Mesenchymal stem cell (in vitro differentiated cells and primary cell): ENCODE results near the gene GPRIN3.

Source experiments
- DNase-seq: peaks from one replicate; pipeline ENCODE4 v3.0.0-alpha.2; 2013
- H2AFZ ChIP-seq: one replicate; pipeline ENCODE4 v1.6.1; 2013; ENCODE audit warnings: low read depth, mild to moderate bottlenecking, control low read depth, inconsistent platforms, low read length, moderate library complexity
- H2AK5ac ChIP-seq: 2 replicates; pipeline ENCODE4 v1.6.1; 2013; ENCODE audit warnings: low read length, moderate library complexity, mild to moderate bottlenecking, inconsistent platforms; ENCODE audit not compliant: severe bottlenecking
- H2BK120ac ChIP-seq: one replicate; pipeline ENCODE4 v1.6.1; 2013; ENCODE audit warnings: low read depth, mild to moderate bottlenecking, inconsistent platforms, low read length, moderate library complexity
- H2BK12ac ChIP-seq, 2 experiments: one replicate each; pipeline ENCODE4 v1.6.1; 2013; ENCODE audit warnings: inconsistent platforms in 2 of 2, low read length in 2 of 2, mild to moderate bottlenecking in 2 of 2, moderate library complexity in 2 of 2, control low read depth in 1 of 2
- H2BK15ac ChIP-seq: one replicate; pipeline ENCODE4 v1.6.1; 2013; ENCODE audit warnings: mild to moderate bottlenecking, low read depth, inconsistent platforms; ENCODE audit not compliant: poor library complexity, severe bottlenecking
- H2BK5ac ChIP-seq: 2 replicates; pipeline ENCODE4 v1.6.1; 2013; ENCODE audit warnings: low read depth, mild to moderate bottlenecking, low read length, control low read depth, inconsistent platforms; ENCODE audit not compliant: poor library complexity, severe bottlenecking
- H3K14ac ChIP-seq, 2 experiments: one replicate each; pipeline ENCODE4 v1.6.1; 2013; ENCODE audit warnings: inconsistent platforms in 2 of 2, low read length in 2 of 2, control low read depth in 1 of 2, mild to moderate bottlenecking in 1 of 2, moderate library complexity in 1 of 2
- H3K18ac ChIP-seq, 2 experiments: one replicate each; pipeline ENCODE4 v1.6.1; 2013; ENCODE audit warnings: inconsistent platforms in 2 of 2, low read length in 2 of 2, control low read depth in 1 of 2, low read depth in 1 of 2, mild to moderate bottlenecking in 1 of 2
- H3K23ac ChIP-seq, 2 experiments: one replicate each; pipeline ENCODE4 v1.6.1; 2013; ENCODE audit warnings: inconsistent platforms in 2 of 2, low read length in 2 of 2, mild to moderate bottlenecking in 2 of 2, moderate library complexity in 2 of 2, control low read depth in 1 of 2
- H3K27ac ChIP-seq: 2 replicates; pipeline ENCODE4 v1.5.1; 2013; ENCODE audit warnings: mild to moderate bottlenecking, moderate library complexity, low read length, control low read depth, inconsistent platforms; ENCODE audit not compliant: poor library complexity, severe bottlenecking
- H3K27me3 ChIP-seq, 2 experiments: 2 replicates each; pipeline versions ENCODE4 v1.6.1 to v1.7.0; 2013; ENCODE audit warnings: low read length in 2 of 2, mild to moderate bottlenecking in 2 of 2, moderate library complexity in 2 of 2, control low read depth in 1 of 2, inconsistent platforms in 1 of 2; ENCODE audit not compliant: control insufficient read depth in 1 of 2, insufficient read depth in 1 of 2
- H3K36me3 ChIP-seq, 2 experiments: 2 replicates each; pipeline versions ENCODE4 v1.6.1 to v1.7.0; 2013; ENCODE audit warnings: low read length in 2 of 2, control low read depth in 1 of 2, inconsistent platforms in 1 of 2, low read depth in 1 of 2, mild to moderate bottlenecking in 1 of 2; ENCODE audit not compliant: insufficient read depth in 2 of 2, control insufficient read depth in 1 of 2
- H3K4ac ChIP-seq, 2 experiments: one replicate each; pipeline ENCODE4 v1.6.1; 2013; ENCODE audit warnings: inconsistent platforms in 2 of 2, low read length in 2 of 2, mild to moderate bottlenecking in 2 of 2, moderate library complexity in 2 of 2, control low read depth in 1 of 2, low read depth in 1 of 2
- H3K4me1 ChIP-seq: 2 replicates; pipeline ENCODE4 v1.6.1; 2013; ENCODE audit warnings: low read depth, low read length, control low read depth; ENCODE audit not compliant: control insufficient read depth, insufficient read depth
- H3K4me2 ChIP-seq: 2 replicates; pipeline ENCODE4 v1.6.1; 2013; ENCODE audit warnings: low read length, mild to moderate bottlenecking, inconsistent platforms; ENCODE audit not compliant: poor library complexity, severe bottlenecking
- H3K4me3 ChIP-seq, 2 experiments: 2 replicates each; pipeline versions ENCODE4 v1.5.1 to v1.7.0; 2013; ENCODE audit warnings: low read length in 2 of 2, mild to moderate bottlenecking in 2 of 2, control low read depth in 1 of 2, low read depth in 1 of 2; ENCODE audit not compliant: insufficient read depth in 1 of 2
- H3K79me1 ChIP-seq: replicated peaks from 2 replicates; pipeline ENCODE4 v1.6.1; 2013; ENCODE audit warnings: mild to moderate bottlenecking, control low read depth, low read length, inconsistent platforms; ENCODE audit not compliant: poor library complexity, severe bottlenecking
- H3K9ac ChIP-seq: 2 replicates; pipeline ENCODE4 v1.7.0; 2013; ENCODE audit warnings: mild to moderate bottlenecking, low read length, moderate library complexity
- H3K9me3 ChIP-seq: 2 replicates; pipeline ENCODE4 v1.7.0; 2013; ENCODE audit warnings: mild to moderate bottlenecking, low read length; ENCODE audit not compliant: control insufficient read depth
- H4K8ac ChIP-seq: one replicate; pipeline ENCODE4 v1.6.1; 2013; ENCODE audit warnings: inconsistent platforms, mild to moderate bottlenecking, low read length, moderate library complexity
- H4K91ac ChIP-seq: one replicate; pipeline ENCODE4 v1.6.1; 2013; ENCODE audit warnings: mild to moderate bottlenecking, low read length, inconsistent platforms
- WGBS: methylation state at CpG from one replicate; pipeline ENCODE4 v1.1.7; 2013; ENCODE audit warnings: mixed read lengths; 5-methylcytosine and 5-hydroxymethylcytosine counted together

The GPRIN3 gene

GRCh38 chr4:89301902-89302301 lies 5.7 kb downstream of the GPRIN3 start:
- Histone ChIP-seq H3K4me3 (no peak overlapping the region), H2AK5ac (no peak overlapping the region), H4K8ac (no peak overlapping the region), H3K4ac (no peak overlapping the region), H3K23ac (no peak overlapping the region), H4K91ac (no peak overlapping the region), H3K4me2 (no peak overlapping the region), H2BK12ac (no peak overlapping the region), H3K4me1 (no peaks in the 10 kb centered on the region), H3K36me3 (no peaks in the 10 kb centered on the region), H2BK120ac (no peak overlapping the region), H3K9me3 (no peaks in the 10 kb centered on the region), H3K9ac (no peak overlapping the region), H3K27me3 (peaks cover 0 to 31% of the 10 kb centered on the region in 2 experiments), H3K79me1 (no peaks in the 10 kb centered on the region), H2BK5ac (no peak overlapping the region), H3K27ac (no peak overlapping the region), H3K14ac (no peak overlapping the region), H2AFZ (no peak overlapping the region), H3K18ac (no peak overlapping the region), H2BK15ac (no peak overlapping the region)
- WGBS, result 90% methylated on average over 3 of the region's 3 CpGs
- DNase-seq, result no peak

- WGBS, result 100% methylated on average over 1 of the region's 1 CpG
- H3K14ac ChIP-seq, result no peak overlapping the region
- no peak overlapping the region for H4K91ac ChIP-seq
- no peaks in the 10 kb centered on the region for H3K79me1 ChIP-seq
- H2BK120ac ChIP-seq, result no peak overlapping the region
- H2BK15ac ChIP-seq, result no peak overlapping the region
- DNase-seq, result no peak
- no peak overlapping the region for H3K27ac ChIP-seq
- no peak overlapping the region for H2AFZ ChIP-seq
- no peak overlapping the region for H2BK12ac ChIP-seq
- no peak overlapping the region for H3K4me2 ChIP-seq
- H3K23ac ChIP-seq, result no peak overlapping the region
- no peak overlapping the region for H3K4me3 ChIP-seq
- peaks cover 0 to 24% of the 10 kb centered on the region in 2 experiments for H3K27me3 ChIP-seq
- H2AK5ac ChIP-seq, result no peak overlapping the region
- H3K9me3 ChIP-seq, result no peaks in the 10 kb centered on the region
- no peak overlapping the region for H2BK5ac ChIP-seq
- no peak overlapping the region for H3K18ac ChIP-seq
- H3K4me1 ChIP-seq, result no peaks in the 10 kb centered on the region
- H3K36me3 ChIP-seq, result no peaks in the 10 kb centered on the region
- no peak overlapping the region for H3K4ac ChIP-seq
- H3K9ac ChIP-seq, result no peak overlapping the region
- no peak overlapping the region for H4K8ac ChIP-seq
Measured at GRCh38 chr4:89301003-89301402, 6.6 kb downstream of the GPRIN3 start.

DNA sequence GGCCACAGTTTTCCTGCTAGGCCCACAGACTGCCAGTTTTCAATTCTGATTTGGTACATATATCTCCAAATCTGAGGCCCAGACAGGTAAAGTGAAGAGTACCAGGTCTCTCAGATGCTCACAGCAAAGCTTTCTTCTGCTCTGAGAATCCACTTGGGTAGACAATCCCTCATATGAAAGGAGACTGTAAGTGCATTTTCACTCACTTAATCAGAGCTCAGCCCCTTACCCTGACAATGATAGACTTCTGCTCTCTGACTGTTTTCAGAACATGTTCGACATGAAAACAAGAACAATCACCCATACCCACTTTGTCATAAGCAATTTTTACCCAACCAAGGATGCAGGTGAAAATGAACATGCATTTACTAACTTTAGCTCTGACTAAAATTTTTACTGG lies 7.1 kb downstream of the GPRIN3 start:
- no peaks in the 10 kb centered on the region for H3K9me3 ChIP-seq

GRCh38 chr4:89300060-89300459 lies 7.5 kb downstream of the GPRIN3 start:
- no peaks in the 10 kb centered on the region for H3K36me3 ChIP-seq
- no peak overlapping the region for H3K4me3 ChIP-seq
- H3K23ac ChIP-seq, result no peak overlapping the region
- no peak overlapping the region for H3K18ac ChIP-seq
- no peak for DNase-seq
- H4K8ac ChIP-seq, result no peak overlapping the region
- no peak overlapping the region for H4K91ac ChIP-seq
- H2BK15ac ChIP-seq, result no peak overlapping the region
- H3K79me1 ChIP-seq, result no peaks in the 10 kb centered on the region
- no peak overlapping the region for H3K14ac ChIP-seq
- H3K4me2 ChIP-seq, result no peak overlapping the region
- H3K27ac ChIP-seq, result no peak overlapping the region
- H2BK12ac ChIP-seq, result no peak overlapping the region
- no peak overlapping the region for H2BK120ac ChIP-seq
- H3K4me1 ChIP-seq, result no peaks in the 10 kb centered on the region
- no peak overlapping the region for H3K4ac ChIP-seq
- no peak overlapping the region for H2AK5ac ChIP-seq
- peaks cover 0 to 29% of the 10 kb centered on the region in 2 experiments for H3K27me3 ChIP-seq
- no peak overlapping the region for H2AFZ ChIP-seq
- no peak overlapping the region for H2BK5ac ChIP-seq
- whole genome bisulfite sequencing, result 50% methylated on average over 2 of the region's 2 CpGs
- H3K9me3 ChIP-seq, result no peaks in the 10 kb centered on the region
- H3K9ac ChIP-seq, result no peak overlapping the region

More for the DNA sequence above, 7.1 kb downstream of the GPRIN3 start:
- no peak overlapping the region for H3K4ac ChIP-seq
- H2AK5ac ChIP-seq, result no peak overlapping the region
- H3K14ac ChIP-seq, result no peak overlapping the region
- no peaks in the 10 kb centered on the region for H3K4me1 ChIP-seq
- 78% methylated on average over 1 of the region's 1 CpG for WGBS
- H3K27me3 ChIP-seq, result peaks cover 0 to 25% of the 10 kb centered on the region in 2 experiments
- no peaks in the 10 kb centered on the region for H3K36me3 ChIP-seq
- H2AFZ ChIP-seq, result no peak overlapping the region
- no peak overlapping the region for H3K18ac ChIP-seq
- H2BK12ac ChIP-seq, result no peak overlapping the region
- no peak overlapping the region for H3K23ac ChIP-seq
- H3K4me3 ChIP-seq, result no peak overlapping the region
- no peak overlapping the region for H2BK5ac ChIP-seq
- H3K27ac ChIP-seq, result no peak overlapping the region
- no peak overlapping the region for H4K8ac ChIP-seq
- no peak overlapping the region for H3K4me2 ChIP-seq
- no peak for DNase-seq
- no peak overlapping the region for H2BK15ac ChIP-seq
- H3K9ac ChIP-seq, result no peak overlapping the region
- no peaks in the 10 kb centered on the region for H3K79me1 ChIP-seq
- H2BK120ac ChIP-seq, result no peak overlapping the region
- no peak overlapping the region for H4K91ac ChIP-seq
